GM19395 (cell line): Measurements from ENCODE around the gene DAZAP1.

ENCODE experiments used
- ATAC-seq: cut with Tn5 transposase; IDR thresholded peaks from one replicate; pipeline ENCODE4 v1.9.1; 2021; ENCODE audit warnings: mild to moderate bottlenecking, moderate library complexity; ENCODE audit not compliant: unreplicated experiment

The DAZAP1 gene

GRCh38 chr19:1377176-1377964, 30.0 kb upstream of the DAZAP1 start:
- no peak for ATAC-seq

GRCh38 chr19:1377965-1378785, 29.2 kb upstream of the DAZAP1 start:
- no peak for ATAC-seq

- ATAC-seq, result no peak
Measured at GRCh38 chr19:1379126-1379905, 28.1 kb upstream of the DAZAP1 start.

- ATAC-seq, result no peak
Measured at GRCh38 chr19:1379961-1380489, 27.4 kb upstream of the DAZAP1 start.

- no peak for ATAC-seq
Measured at GRCh38 chr19:1382250-1382649, 25.1 kb upstream of the DAZAP1 start.

- ATAC-seq, result no peak
Measured at GRCh38 chr19:1383017-1383311, 24.4 kb upstream of the DAZAP1 start.

- ATAC-seq, result peak; percentile 75
Measured at GRCh38 chr19:1383312-1384084, 23.9 kb upstream of the DAZAP1 start, which contains the start of gene NDUFS7. TSS of gene NDUFS7 (plus strand) at chr19:1383907. CDS start at chr19:1383927, 20 bp downstream.

GRCh38 chr19:1384085-1384462, 23.3 kb upstream of the DAZAP1 start:
- no peak for ATAC-seq

- no peak for ATAC-seq
Measured at GRCh38 chr19:1384478-1385110, 22.8 kb upstream of the DAZAP1 start.

GRCh38 chr19:1385816-1386215, 21.6 kb upstream of the DAZAP1 start:
- ATAC-seq, result no peak

GRCh38 chr19:1386945-1387683, 20.3 kb upstream of the DAZAP1 start:
- ATAC-seq, result no peak

- no peak for ATAC-seq
Measured at GRCh38 chr19:1387684-1388636, 19.4 kb upstream of the DAZAP1 start.

- ATAC-seq, result no peak
Measured at GRCh38 chr19:1388637-1389026, 18.8 kb upstream of the DAZAP1 start.

- ATAC-seq, result no peak
Measured at GRCh38 chr19:1389033-1389940, 18.1 kb upstream of the DAZAP1 start.

- no peak for ATAC-seq
Measured at GRCh38 chr19:1390890-1391423, 16.4 kb upstream of the DAZAP1 start.

- ATAC-seq, result no peak
Measured at GRCh38 chr19:1392407-1392806, 15.0 kb upstream of the DAZAP1 start.
